ENCODE data around the gene KRTAP27-1. TPM values are rescaled to one million over a fixed set of nuclear protein-coding genes. Genes with fewer than 3 reads are reported as not detected.

The KRTAP27-1 gene, protein sequence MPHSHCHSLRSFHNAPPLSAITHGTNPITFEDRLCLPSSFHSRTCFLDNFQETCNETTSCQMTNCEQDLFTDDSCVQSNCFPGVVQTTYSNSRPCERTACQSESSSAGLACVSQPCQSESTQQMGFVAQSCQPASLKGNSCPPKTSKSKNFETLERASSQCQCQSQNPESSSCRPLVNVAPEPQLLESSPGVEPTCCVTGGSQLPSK
- not detected in 2 replicates for total RNA-seq
- polyA plus RNA-seq: not detected in 2 replicates

DNA sequence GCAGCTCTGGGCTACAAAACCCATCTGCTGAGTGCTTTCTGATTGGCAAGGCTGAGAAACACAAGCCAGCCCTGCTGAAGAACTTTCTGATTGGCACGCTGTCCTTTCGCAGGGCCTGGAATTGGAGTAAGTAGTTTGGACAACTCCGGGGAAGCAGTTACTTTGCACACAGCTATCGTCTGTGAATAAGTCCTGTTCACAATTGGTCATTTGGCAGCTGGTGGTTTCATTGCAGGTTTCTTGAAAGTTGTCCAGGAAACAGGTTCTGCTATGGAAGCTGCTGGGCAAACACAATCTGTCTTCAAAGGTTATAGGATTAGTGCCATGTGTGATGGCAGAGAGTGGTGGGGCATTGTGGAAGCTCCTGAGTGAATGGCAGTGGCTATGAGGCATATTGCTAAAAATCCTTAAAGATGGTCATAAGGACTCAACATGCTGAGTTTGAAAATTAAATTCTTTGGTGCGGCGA, at the start of gene KRTAP27-1:
Gene KRTAP27-1, minus strand, starts transcription at position 419 of the 469 bp plus-strand sequence. Its CDS starts 26 bp downstream, at position 393.
- Histone ChIP-seq H3K27ac (no peak within 1 kb of the TSS), H3K4me1 (ENCODE audit: low read depth) (no peaks in the 10 kb centered on the region), H3K9me3 (ENCODE audit: low read depth) (no peaks in the 10 kb centered on the region), H3K27me3 (no peaks in the 10 kb centered on the region), H3K36me3 (no peaks in the 10 kb centered on the region), H3K4me3 (no peak within 1 kb of the TSS)
- DNase-seq (ENCODE audit: low read depth in 1 of 2, low spot score in 1 of 2): no peak
- TF ChIP-seq CTCF (IDR thresholded peaks at IDR 0.05; ENCODE audit: low read depth, low read length): no peak

DNA sequence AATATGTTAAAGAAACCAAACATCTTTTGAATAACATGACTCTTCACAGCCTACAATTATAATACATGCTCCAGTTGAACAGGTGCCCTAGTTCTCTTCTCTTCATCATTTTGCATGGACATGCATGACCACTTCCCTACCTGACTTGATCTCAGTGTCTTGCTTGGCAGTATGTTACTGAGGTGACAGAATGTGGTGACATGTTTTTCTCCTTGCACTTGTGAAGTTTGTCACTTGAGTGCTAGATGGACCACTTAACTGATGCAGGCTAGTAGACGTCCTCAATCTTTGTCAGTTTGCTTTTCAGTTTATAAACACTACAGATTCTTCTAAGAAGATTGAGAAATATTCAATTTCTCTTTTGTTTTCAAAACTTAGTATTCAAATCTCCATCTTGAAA, 44.7 kb upstream of the KRTAP27-1 start:
- no peak for TF ChIP-seq CTCF (IDR thresholded peaks at IDR 0.05; ENCODE audit: low read depth, low read length)

DNA sequence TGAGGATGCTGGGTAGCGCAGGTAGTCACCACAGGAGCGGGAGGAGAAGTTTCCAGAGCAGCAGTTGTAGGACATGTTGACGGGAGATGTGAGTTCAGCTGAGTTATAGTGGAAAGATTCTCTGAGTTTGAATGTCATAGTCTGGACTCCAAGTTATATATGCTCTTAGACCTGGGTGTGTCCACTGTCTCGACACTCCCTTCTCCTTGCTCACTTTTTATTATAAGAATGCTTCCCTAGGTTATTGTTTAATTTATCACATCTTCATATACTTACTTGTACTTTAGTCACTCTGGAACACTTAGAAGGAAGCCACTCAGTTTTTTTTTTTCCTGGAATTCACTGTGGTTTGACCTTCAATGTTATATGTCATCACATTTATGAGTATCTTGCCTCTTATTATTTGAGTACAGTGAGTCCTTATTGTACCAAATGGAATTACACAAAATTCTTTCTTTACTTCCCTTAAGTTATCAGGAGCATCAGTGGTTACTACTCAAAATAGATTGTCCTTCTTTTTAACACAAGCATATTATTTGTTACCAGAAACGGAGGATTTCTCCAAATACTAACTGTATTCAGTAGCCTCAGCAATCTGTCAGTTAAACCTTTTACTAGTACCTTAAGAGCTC, 34.8 kb upstream of the KRTAP27-1 start, which contains the start of gene KRTAP13-2:
Gene KRTAP13-2, minus strand, starts transcription at position 133 of the 632 bp plus-strand sequence. Its CDS starts 58 bp downstream, at position 75.
- Histone ChIP-seq H3K9me3 (ENCODE audit: low read depth) (no peaks in the 10 kb centered on the region), H3K27ac (no peak within 1 kb of the TSS), H3K27me3 (no peaks in the 10 kb centered on the region), H3K36me3 (no peaks in the 10 kb centered on the region), H3K4me3 (no peak within 1 kb of the TSS), H3K4me1 (ENCODE audit: low read depth) (no peaks in the 10 kb centered on the region)
- no peak for DNase-seq (ENCODE audit: low read depth in 1 of 2, low spot score in 1 of 2)
- no peak for TF ChIP-seq CTCF (IDR thresholded peaks at IDR 0.05; ENCODE audit: low read depth, low read length)

More for the DNA sequence above, 44.7 kb upstream of the KRTAP27-1 start:
- DNase-seq (ENCODE audit: low read depth in 1 of 2, low spot score in 1 of 2): peak in 1 of 2 donors; percentile 1
- Histone ChIP-seq H3K4me3 (no peak overlapping the region), H3K27ac (no peak overlapping the region), H3K4me1 (ENCODE audit: low read depth) (no peaks in the 10 kb centered on the region), H3K36me3 (no peaks in the 10 kb centered on the region), H3K9me3 (ENCODE audit: low read depth) (no peaks in the 10 kb centered on the region), H3K27me3 (no peaks in the 10 kb centered on the region)

GRCh38 chr21:30355906-30356305, 18.4 kb upstream of the KRTAP27-1 start:
- H3K36me3 ChIP-seq: no peaks in the 10 kb centered on the region
- no peak for TF ChIP-seq CTCF (IDR thresholded peaks at IDR 0.05; ENCODE audit: low read depth, low read length)
- no peaks in the 10 kb centered on the region for H3K4me1 ChIP-seq (ENCODE audit: low read depth)
- DNase-seq (ENCODE audit: low read depth in 1 of 2, low spot score in 1 of 2): no peak
- no peak overlapping the region for H3K27ac ChIP-seq
- H3K27me3 ChIP-seq: no peaks in the 10 kb centered on the region
- H3K4me3 ChIP-seq: no peak overlapping the region
- H3K9me3 ChIP-seq (ENCODE audit: low read depth): no peaks in the 10 kb centered on the region

DNA sequence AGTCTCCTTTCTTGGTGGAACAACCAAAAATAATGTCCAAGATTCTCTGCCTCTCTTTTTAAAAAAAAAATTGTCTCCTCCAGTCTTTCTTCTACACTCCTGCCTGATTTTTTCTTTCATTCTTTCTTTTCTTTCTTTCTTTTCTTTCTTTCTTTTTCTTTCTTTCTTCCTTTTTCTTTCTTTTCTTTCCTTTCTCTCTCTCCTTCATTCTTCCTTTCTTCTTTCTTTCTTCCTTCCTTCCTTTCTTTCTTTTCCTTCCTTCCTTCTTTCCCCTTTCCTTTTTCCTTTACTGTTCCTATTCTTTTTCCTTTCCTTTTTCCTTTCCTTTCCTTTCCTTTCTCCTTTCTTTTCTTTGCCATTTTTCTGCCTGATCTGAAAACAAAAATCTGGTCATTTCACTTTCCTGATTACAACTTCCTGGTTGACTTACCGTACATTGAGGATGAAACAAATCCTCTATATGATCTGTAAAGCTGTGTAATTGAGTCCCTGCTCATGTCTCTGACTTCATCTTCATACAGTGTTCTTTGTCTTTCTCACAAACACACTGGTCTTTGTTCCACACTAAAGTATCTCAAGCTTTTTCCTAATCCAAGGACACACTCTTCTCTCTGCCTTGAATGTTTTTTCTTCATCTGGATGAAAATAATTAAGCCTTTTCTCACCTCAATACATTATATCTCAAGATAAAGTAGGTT, 17.0 kb upstream of the KRTAP27-1 start:
- DNase-seq (ENCODE audit: low read depth in 1 of 2, low spot score in 1 of 2): no peak
- TF ChIP-seq CTCF (IDR thresholded peaks at IDR 0.05; ENCODE audit: low read depth, low read length): no peak
- Histone ChIP-seq H3K4me3 (no peak overlapping the region), H3K4me1 (ENCODE audit: low read depth) (peaks cover 4% of the 10 kb centered on the region), H3K36me3 (no peaks in the 10 kb centered on the region), H3K27me3 (no peaks in the 10 kb centered on the region), H3K9me3 (ENCODE audit: low read depth) (no peaks in the 10 kb centered on the region), H3K27ac (no peak overlapping the region)
